Ascending aorta (tissue), 2 donors: ENCODE data around the gene IREB2. TPM values are rescaled to one million over a fixed set of nuclear protein-coding genes. Genes with fewer than 3 reads are reported as not detected.

Source experiments
- DNase-seq, 2 donors: peaks; one replicate each; pipeline ENCODE4 v3.0.0-alpha.2; 2019; ENCODE audit warnings: low spot score in 2 of 2
- H3K27ac ChIP-seq, 2 donors: fragments of 200-600 bp; sonication (generic); one replicate each; pipeline ENCODE4 v1.5.1; 2016 to 2017; ENCODE audit warnings: mild to moderate bottlenecking in 1 of 2
- H3K27me3 ChIP-seq: fragments of 200-600 bp; sonication (generic); one replicate; pipeline ENCODE4 v1.5.1; 2017
- H3K36me3 ChIP-seq, 2 donors: fragments of 200-600 bp; sonication (generic); one replicate each; pipeline ENCODE4 v1.5.1; 2016
- H3K4me1 ChIP-seq, 2 donors: fragments of 200-600 bp; sonication (generic); one replicate each; pipeline ENCODE4 v1.5.1; 2016 to 2017; ENCODE audit warnings: mild to moderate bottlenecking in 1 of 2
- H3K4me3 ChIP-seq, 2 donors: fragments of 200-600 bp; sonication (generic); one replicate each; pipeline ENCODE4 v1.5.1; 2016 to 2017; ENCODE audit warnings: mild to moderate bottlenecking in 1 of 2
- H3K9me3 ChIP-seq, 2 donors: fragments of 200-600 bp; sonication (generic); one replicate each; pipeline ENCODE4 v1.5.1; 2016
- intact Hi-C: fragments of 100-400 bp; cut with DNase I; formaldehyde crosslinking; loops from one replicate; pipeline ENCODE4 v1.15.1; 2023
- total RNA-seq: library from RNA; depleted of rRNA; stranded (reverse); fragments of >200 nt; gene quantifications from one replicate; pipeline ENCODE4 v1.1.0, GENCODE V29; 2016
- TF ChIP-seq, protein P1 (sequence below), 3 experiments: fragments of 200-600 bp in 2 of 3; fragments of 450-650 bp in 1 of 3; sonication (generic) in 2 of 3; IDR thresholded peaks; one replicate each; pipeline ENCODE4 v1.5.1; 2016 to 2019; ENCODE audit warnings: antibody characterized with exemption in 3 of 3, mild to moderate bottlenecking in 1 of 3, moderate library complexity in 1 of 3

The IREB2 gene
- total RNA-seq, 1 donor from 2014 or later, result 12.7 TPM

GRCh38 chr15:78421238-78421965 is 16.6 kb upstream of the IREB2 start:
- no peak overlapping the region for H3K4me3 ChIP-seq
- H3K27ac ChIP-seq, result no peak overlapping the region
- H3K36me3 ChIP-seq, result no peaks in the 10 kb centered on the region
- no peak for DNase-seq
- intact Hi-C loops, result loop anchor here (5.0 kb wide), 1 partner anchor 309 kb away; no protein-coding TSS in a partner anchor
- TF ChIP-seq, protein P1, sequence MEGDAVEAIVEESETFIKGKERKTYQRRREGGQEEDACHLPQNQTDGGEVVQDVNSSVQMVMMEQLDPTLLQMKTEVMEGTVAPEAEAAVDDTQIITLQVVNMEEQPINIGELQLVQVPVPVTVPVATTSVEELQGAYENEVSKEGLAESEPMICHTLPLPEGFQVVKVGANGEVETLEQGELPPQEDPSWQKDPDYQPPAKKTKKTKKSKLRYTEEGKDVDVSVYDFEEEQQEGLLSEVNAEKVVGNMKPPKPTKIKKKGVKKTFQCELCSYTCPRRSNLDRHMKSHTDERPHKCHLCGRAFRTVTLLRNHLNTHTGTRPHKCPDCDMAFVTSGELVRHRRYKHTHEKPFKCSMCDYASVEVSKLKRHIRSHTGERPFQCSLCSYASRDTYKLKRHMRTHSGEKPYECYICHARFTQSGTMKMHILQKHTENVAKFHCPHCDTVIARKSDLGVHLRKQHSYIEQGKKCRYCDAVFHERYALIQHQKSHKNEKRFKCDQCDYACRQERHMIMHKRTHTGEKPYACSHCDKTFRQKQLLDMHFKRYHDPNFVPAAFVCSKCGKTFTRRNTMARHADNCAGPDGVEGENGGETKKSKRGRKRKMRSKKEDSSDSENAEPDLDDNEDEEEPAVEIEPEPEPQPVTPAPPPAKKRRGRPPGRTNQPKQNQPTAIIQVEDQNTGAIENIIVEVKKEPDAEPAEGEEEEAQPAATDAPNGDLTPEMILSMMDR (IDR thresholded peaks at IDR 0.05), result no peak
- H3K27me3 ChIP-seq, result no peaks in the 10 kb centered on the region
- no peaks in the 10 kb centered on the region for H3K9me3 ChIP-seq
- no peaks in the 10 kb centered on the region for H3K4me1 ChIP-seq

DNA sequence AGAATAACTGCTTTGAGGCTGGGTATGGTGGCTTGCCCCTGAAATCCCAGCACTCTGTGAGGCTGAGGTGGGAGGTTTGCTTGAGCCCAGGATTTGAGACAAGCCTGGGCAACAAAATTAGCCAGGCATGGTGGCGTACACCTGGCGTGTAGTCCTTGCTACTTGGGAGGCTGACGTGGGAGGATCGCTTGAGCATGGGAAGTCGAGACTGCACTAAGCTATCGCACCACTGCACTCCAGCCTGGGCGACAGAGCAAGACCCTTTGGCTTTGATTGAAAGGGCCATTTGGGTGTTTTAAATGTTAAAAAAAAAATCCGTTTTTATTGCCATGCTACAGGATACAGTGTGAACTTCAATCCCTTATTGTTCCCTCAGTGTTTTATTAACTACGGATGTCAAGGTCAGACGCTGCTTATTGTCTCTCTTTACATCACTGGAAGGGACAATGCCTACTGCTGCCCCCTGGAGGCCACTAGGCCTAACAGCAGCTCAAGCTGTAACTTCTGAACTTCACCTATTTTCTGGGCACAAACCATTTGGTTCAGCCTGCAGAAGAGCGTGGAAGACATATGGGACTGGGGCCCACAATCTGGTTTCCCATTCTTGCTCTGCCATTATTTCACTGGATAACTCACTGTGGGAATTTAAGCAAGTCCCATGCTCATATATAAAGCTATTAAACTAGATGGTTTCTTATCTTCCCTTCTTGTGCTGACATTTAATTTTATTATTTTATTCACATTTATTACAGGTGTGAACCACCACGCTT is 15.3 kb upstream of the IREB2 start:
- DNase-seq, result peak in 1 of 2 donors; percentile 67
- Histone ChIP-seq H3K36me3 (no peaks in the 10 kb centered on the region), H3K27me3 (no peaks in the 10 kb centered on the region), H3K27ac (no peak overlapping the region), H3K4me3 (no peak overlapping the region), H3K4me1 (no peaks in the 10 kb centered on the region), H3K9me3 (no peaks in the 10 kb centered on the region)
- TF ChIP-seq, protein P1 (IDR thresholded peaks at IDR 0.05), result peak; percentile 52 to 86 (median 85)
- intact Hi-C loops, result loop anchor here (5.0 kb wide), 1 partner anchor 310 kb away; no protein-coding TSS in a partner anchor

DNA sequence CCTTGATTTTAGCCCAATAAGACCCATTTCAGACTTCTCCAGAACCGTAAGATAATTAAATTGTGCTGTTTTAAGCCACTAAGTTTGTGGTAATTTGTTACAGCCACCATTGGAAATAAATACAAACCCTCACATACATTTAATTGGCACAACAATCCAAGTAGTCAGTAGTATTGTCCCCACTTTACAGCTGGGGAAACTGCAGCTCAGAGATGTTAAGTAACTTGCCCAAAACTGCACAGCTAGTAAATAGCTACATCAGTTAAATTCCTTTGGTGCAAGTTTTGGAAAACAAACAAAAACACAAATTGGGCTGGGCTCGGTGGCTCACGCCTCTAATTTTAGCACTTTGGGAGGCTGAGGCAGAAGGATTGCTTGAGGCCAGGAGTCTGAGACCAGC is 13.3 kb upstream of the IREB2 start:
- Histone ChIP-seq H3K9me3 (no peaks in the 10 kb centered on the region), H3K4me1 (no peaks in the 10 kb centered on the region), H3K27me3 (no peaks in the 10 kb centered on the region), H3K4me3 (no peak overlapping the region), H3K27ac (no peak overlapping the region), H3K36me3 (no peaks in the 10 kb centered on the region)
- TF ChIP-seq, protein P1 (IDR thresholded peaks at IDR 0.05), result no peak
- no peak for DNase-seq
- intact Hi-C loops, result loop anchor here (5.0 kb wide), 1 partner anchor 312 kb away; no protein-coding TSS in a partner anchor

- Histone ChIP-seq H3K4me3 (no peak overlapping the region), H3K27me3 (no peaks in the 10 kb centered on the region), H3K4me1 (no peaks in the 10 kb centered on the region), H3K9me3 (no peaks in the 10 kb centered on the region), H3K36me3 (no peaks in the 10 kb centered on the region), H3K27ac (no peak overlapping the region)
- TF ChIP-seq, protein P1 (IDR thresholded peaks at IDR 0.05), result no peak
- no peak for DNase-seq
- intact Hi-C loops, result no loop called here
Observed at GRCh38 chr15:78425643-78426042, 12.4 kb upstream of the IREB2 start.

DNA sequence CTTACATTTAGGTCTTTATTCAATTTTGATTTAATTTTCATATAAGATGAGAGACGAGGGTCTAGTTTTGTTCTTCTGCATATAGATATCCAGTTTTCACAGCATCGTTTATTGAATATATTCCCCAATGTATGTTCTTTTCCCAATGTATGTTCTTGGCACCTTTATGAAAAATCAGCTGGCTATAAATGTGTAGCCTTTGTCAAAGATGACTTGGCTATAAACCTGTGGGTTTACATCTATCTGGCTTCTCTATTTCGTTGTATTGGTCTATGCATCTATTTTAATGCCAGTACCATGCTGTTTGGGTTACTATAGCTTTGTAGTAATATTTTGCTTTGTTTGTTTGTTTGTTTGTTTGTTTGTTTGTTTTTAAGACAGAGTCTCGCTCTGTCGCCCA is 11.7 kb upstream of the IREB2 start:
- no peaks in the 10 kb centered on the region for H3K36me3 ChIP-seq
- no peaks in the 10 kb centered on the region for H3K27me3 ChIP-seq
- no peak overlapping the region for H3K27ac ChIP-seq
- TF ChIP-seq, protein P1 (IDR thresholded peaks at IDR 0.05), result no peak
- no peaks in the 10 kb centered on the region for H3K4me1 ChIP-seq
- intact Hi-C loops, result no loop called here
- DNase-seq, result no peak
- no peak overlapping the region for H3K4me3 ChIP-seq
- H3K9me3 ChIP-seq, result no peaks in the 10 kb centered on the region
